ENCODE results near the gene EVI5.
"Not testable (repeated sequence)": the region's sequence is repeated elsewhere in the genome, so short reads cannot be mapped to it uniquely, and the experiment has no call there.

DNA sequence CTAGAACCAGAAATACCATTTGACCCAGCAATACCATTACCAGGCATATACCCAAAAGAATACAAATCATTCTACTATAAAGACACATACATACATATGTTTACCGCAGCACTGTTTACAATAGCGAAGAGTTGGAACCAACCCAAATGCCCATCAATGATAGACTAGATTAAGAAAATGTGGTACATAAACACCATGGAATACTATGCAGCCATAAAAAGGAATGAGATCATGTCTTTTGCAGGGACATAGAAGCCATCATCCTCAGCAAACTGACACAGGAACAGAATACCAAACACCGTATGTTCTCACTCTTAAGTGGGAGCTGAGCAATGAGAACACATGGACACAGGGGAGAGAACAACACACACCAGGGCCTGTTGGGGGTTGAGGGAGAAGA is 144.2 kb downstream of the EVI5 start:
- TF ChIP-seq, protein P1, sequence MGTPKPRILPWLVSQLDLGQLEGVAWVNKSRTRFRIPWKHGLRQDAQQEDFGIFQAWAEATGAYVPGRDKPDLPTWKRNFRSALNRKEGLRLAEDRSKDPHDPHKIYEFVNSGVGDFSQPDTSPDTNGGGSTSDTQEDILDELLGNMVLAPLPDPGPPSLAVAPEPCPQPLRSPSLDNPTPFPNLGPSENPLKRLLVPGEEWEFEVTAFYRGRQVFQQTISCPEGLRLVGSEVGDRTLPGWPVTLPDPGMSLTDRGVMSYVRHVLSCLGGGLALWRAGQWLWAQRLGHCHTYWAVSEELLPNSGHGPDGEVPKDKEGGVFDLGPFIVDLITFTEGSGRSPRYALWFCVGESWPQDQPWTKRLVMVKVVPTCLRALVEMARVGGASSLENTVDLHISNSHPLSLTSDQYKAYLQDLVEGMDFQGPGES (IDR thresholded peaks at IDR 0.05): not testable (repeated sequence)
- not testable (repeated sequence) for TF ChIP-seq FOXM1 (IDR thresholded peaks at IDR 0.05; ENCODE audit: low read depth, low read length); PAX8 (IDR thresholded peaks at IDR 0.05); CEBPB (IDR thresholded peaks at IDR 0.05; ENCODE audit: borderline replicate concordance in 1 of 2, low read depth in 2 of 2, low read length in 2 of 2); CBX5 (IDR thresholded peaks at IDR 0.05; ENCODE audit: low read depth)
